Glomerular visceral epithelial cell (primary cell): ENCODE results near the gene CXCL3.
"Not testable (repeated sequence)": the region's sequence is repeated elsewhere in the genome, so short reads cannot be mapped to it uniquely, and the experiment has no call there.

ENCODE experiments used
- DNase-seq: peaks from one replicate; pipeline ENCODE4 v3.0.0-alpha.2; 2016; ENCODE audit errors: extremely low spot score

CXCL3 gene

DNA sequence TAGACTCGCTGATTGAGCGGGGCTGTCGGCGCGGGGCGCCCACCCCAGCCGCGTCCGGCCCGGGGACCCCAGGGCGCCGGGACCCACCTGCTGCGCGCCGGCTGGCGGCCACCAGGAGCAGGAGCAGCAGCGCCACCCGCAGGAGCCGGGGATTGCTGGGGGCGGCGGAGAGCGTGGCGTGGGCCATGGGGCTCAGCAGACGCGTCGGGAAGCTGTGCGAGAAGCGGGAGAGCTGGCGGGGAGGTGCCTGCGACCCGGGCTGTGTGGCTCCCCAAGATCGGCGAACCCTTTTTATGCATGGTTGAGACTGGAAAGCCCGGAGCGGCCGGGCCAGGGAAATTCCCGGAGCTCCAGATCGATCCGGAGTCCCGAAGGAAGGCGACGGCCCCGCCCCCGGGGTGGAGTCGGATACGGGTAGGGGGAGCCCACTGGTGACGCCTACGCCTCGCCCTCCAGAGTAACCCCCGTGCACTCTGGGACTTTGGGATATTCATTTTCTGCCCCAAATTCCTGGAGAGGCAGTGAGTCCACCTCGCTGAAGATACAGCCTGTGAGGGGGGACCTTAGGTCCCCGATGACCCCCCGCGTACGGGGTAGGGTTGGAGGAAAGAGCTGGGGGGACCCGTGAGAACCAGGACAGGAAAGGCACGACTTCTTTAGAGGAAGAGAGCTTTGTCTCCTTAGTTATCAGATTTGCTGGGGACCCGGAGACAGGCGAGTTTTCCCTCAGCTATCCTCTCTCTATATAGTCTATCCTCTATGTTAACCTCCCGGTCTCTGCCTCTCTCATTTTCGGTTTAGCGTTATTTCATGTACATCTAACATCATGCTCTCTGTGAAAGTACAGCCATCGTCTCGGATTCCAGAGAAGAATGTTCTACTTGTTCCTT lies at the start of gene CXCL3:
CXCL3 (minus strand) TSS at position 265 of the 890 bp plus-strand sequence; CDS start at position 187, 78 bp downstream.
- DNase-seq, result peak; percentile 77

DNA sequence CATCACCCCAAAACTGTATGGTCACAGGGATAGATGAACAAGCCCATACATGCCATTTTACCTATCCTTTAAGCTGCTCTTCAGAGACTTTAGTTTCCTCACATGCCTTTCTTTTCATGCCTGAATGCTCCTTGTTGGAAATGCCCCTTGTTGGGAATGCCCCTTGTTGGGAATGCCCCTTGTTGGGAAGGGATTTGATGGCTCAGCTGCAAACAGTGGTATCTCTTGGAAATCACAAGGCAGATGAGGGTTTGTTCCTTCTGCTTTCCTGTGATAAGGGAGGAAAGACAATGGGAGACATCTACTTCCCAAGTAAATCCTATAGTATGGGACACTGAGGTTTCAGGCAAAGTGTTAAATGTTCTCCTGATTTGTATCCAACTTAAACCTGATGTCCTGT lies 49.0 kb upstream of the CXCL3 start:
- DNase-seq, result peak; percentile 47

DNA sequence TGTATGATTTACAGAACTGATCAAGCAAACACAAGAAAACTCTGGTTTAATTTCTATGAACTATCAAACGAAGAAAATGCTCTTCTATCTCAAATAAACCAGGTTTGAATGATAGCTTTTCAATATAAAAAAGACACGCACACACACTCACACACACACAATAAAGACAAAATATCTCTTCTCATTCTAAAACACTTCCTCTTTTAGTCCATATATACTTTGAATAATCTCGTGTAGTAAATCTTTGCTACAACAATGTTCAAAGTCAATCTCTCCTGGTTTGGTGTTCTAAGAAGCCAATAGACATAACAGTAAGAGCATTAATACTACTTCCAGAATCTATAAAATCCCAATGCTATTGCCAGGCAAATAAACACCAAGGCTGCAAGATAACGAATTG lies 47.2 kb upstream of the CXCL3 start:
- no peak for DNase-seq

DNA sequence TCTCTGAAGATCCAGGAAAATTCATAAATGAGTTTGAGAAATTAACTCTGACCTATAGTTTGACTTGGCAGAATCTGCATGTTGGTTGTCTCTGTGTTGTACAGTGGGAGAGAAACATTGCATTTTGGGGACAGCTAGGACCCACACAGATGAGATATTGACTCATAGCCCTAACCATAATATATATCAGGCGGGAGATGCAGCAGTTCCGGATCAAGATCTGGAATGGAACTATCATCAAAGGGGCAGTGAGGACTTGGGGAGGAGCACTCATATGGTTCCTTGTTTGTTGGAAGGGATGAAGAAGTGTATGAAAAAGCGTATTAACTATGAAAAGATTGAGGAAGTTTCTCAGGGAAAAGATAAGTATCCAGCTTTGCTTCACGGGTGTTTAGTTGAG lies 46.5 kb upstream of the CXCL3 start:
- DNase-seq, result no peak

DNA sequence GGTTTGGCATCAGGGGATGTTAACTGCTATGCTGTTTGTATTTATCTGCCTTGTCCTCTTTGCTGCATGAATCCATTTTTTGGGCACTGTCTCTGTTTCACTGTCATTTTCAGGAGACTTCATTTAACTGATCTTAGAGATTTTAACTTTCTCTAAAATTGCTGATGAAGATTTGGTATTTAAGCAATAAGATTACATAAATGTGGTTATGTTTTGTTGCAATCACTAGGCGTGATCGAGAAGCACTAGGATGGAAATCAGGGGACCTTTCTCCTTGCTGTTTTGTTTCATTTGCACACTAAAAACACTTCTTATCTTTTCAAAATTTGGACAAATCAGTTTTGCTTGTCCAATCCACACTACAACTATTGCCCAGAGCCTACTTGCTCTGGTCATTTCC lies 45.1 kb upstream of the CXCL3 start:
- DNase-seq, result no peak

DNA sequence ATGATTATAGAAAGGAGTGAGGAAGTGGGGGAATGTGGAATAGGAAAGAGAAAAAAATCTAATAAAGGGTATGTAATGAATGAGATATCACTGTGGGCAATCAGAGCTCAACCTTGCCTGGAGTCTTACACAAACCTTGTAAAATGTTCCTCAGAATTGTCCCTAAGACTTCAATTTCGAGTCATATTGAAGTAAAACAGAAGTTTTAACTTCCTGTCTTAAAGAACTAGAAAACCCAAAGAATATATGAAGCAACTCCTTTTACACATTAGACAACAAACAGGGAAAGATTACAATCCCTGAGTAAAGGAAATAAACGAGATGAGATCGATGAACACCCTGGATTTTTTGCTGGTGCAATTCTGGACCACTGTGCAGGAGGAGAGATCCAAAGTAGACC lies 42.5 kb upstream of the CXCL3 start:
- DNase-seq, result no peak

DNA sequence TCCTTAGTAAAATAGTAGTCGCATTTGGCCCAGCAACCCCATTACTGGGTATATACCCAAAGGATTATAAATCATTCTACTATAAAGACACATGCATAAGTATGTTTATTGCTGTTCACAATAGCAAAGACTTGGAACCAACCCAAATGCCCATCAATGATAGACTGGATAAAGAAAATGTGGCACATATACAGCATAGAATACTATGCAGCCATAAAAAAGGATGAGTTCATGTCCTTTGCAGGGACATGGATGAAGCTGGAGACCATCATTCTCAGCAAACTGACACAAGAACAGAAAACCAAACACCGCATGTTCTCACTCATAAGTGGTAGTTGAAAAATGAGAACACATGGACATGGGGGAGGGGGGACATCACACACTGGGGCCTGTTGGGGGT lies 41.9 kb upstream of the CXCL3 start:
- DNase-seq, result not testable (repeated sequence)

DNA sequence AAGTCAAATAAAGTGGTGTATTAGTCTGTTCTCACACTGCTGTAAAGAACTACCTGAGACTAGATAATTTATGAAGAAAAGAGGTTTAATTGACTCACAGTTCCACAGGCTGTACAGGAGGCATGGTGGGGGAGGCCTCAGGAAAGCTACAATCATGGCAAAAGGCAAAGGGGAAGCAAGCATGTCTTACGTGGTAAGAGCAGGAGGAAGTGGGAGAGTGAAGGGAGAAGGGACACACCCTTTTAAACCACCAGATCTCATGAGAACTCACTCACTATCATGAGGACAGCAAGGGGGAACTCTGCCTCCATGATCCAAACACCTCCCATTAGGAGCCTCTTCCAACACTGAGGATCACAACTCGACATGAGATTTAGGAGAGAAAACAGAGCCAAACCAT lies 40.5 kb upstream of the CXCL3 start:
- not testable (repeated sequence) for DNase-seq

DNA sequence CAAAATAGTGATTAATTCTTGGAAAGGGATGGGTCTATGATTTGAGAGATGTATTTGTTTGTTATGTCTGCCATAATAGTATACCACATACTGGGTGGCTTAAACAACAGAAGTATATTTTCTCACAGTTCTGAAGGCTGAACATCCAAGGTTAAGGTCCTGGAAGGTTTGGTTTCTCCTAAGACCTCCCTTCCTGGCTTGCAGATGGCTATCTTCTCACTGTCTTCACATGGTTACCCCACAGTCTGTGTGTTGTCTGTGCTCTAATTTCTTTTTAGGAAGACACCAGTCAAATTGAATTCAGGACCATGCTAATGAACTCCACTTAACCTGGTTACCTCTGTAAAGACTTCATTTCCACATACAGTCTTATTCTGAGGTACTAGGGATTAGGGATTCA lies 34.9 kb upstream of the CXCL3 start:
- no peak for DNase-seq

DNA sequence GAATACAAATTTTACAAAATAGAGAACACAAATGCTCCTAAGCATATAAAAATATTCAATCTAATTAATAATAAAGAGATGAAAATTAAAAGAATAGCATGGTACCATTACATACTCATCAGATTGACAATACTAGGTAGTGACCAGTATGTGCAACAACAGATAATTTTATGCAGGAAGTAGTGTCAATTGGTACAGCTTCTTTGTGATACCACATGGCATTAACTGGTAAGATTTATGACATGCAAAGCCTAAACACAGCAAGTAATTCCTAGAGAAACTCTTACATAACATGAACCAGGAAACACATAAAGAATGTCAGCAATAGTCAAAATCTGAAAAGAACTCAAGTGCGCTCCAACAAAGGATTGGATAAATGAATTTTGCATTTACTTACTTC lies 34.2 kb upstream of the CXCL3 start:
- no peak for DNase-seq

DNA sequence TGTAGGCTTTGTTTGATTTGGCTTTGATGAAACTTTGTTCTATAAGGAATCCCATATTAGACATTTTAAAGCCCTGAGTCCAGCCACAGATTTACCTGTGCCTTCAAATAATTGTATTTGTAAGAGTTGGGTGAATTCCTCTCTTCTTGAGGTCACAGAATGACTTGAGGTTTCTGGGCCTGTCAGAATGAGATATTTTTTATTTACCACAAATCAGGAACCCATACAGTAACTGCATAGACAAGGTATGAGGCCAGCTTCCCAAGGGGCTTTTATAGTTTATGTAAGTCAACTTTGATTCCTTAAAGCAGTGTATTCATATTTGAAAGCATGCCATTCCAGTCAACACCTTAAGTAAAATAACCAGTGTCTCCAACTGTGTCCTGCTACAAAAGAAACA lies 29.1 kb upstream of the CXCL3 start:
- DNase-seq, result no peak

DNA sequence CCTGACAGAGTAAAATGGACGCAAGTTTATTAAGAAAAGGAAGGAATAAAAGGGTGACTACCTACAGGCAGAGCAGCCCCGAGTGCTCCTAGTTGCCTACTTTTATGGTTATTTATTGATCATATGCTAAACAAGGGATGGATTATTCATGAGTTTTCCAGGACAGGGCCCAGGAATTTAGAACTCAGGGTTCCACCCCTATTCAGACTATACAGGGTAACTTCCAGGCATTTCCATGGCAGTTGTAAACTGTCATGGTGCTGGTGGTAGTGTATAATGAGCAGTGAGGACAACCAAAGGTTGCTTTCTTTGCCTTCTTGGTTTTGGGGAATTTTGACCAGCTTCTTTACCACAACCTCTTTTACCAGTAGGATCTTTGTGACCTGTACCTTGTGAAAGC lies 27.7 kb upstream of the CXCL3 start:
- no peak for DNase-seq

DNA sequence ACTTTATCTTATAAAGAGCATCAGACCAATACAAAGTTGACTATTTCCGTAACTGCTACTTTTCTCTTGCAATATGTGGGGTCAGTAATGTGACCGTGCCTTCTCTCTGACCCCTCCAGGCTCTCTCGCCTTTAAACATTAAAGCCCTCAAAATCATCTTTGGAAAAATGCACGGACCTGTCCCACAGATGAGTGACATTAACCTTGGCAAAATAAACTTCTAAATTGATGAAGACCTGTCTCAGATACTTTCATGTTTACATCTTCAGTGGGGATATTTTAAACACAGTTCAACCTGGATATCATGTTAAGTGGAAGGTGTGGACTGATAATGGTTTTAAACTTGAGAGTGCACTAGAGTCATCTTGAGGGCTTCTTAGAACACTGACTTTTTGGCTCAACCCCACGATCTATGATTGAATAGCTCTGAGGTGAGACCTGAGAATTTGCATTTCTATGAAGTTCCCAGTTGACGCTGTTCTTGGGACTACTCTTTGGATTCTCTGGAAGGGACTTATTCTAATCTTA lies 26.7 kb upstream of the CXCL3 start:
- DNase-seq, result no peak

DNA sequence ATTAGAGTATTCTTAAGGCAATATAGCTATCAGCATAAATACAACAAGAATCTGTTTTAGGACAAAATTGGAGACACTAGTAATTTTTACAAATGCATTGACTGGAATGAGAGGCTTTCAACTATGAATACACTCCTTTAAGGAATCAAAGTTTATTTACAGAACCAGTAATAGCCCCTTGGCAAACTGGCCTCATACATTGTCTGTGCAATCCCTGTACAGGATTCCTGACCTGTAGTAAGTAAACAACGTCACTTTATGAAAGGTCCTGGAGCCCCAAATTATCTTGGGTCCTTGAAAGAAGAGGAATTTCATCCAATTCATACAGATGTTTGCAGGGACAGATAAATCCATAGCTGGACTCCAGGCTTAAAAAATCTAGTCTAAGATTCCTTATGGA lies 25.4 kb upstream of the CXCL3 start:
- no peak for DNase-seq

DNA sequence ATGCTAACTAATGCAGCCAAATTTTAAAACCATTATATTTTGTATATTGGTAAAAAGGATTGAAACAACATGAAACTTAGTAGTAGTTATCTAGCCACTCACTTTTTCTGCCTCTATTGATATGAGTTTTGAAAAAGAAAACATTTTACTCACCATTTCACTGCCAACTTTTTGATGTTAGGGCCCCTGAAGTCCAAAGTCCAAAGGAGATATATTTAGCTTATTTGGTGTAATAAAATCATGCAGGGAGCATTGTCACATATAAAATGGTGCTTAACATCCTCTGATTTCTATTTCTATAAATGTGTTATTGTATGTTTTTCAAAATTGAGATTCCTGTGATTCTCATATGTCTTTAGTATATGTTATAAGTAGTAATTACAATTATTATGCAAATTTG lies 24.5 kb upstream of the CXCL3 start:
- DNase-seq, result no peak

DNA sequence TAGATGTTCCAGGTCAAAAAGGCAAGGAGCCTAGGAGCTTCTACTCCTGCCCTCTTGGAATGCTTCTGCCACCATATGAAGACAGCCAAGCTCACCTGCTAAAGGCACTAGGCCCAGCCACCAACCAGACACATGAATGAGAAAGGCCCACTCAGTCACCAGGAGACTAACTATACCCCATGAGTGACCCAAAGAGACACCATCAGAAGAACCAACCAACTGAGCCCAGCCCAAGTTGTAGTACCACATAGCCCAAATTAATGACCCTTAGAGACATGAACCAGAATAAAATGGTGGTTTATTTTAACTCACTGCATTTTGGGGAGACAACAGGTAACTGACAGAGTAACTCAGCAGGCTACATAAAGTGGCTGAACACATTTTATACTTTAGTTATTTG lies 22.9 kb upstream of the CXCL3 start:
- no peak for DNase-seq

DNA sequence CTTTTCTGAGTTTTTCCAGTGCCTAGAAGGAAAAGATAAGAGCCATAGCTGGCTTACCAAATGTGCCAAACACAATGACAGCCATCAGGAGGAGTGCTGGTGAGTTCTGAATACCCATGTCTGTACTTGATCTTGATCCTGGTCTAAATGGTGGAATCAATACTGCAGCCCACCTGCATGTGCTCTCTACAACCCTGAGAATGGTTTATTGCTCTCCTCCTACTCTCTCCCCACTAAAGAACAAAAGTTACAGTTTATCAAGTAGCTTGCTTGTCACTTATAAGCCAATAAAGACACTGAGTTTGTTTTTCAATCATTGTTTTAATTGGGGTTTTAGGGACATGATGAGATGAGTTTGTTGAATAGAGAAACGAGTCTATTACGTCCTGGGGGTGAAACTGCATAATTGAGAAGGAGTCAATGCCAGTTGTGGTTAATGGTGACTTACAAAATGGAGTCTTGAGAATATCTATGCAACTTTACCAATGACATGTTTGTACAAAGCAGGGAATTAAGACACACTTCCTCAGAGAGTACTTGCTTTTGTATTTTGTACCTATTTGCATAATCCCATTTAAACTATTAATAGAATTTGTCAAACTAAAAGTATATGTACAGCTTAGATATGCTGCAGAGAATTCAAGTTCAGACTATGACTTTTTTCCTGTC lies 20.8 kb upstream of the CXCL3 start:
- DNase-seq, result no peak

DNA sequence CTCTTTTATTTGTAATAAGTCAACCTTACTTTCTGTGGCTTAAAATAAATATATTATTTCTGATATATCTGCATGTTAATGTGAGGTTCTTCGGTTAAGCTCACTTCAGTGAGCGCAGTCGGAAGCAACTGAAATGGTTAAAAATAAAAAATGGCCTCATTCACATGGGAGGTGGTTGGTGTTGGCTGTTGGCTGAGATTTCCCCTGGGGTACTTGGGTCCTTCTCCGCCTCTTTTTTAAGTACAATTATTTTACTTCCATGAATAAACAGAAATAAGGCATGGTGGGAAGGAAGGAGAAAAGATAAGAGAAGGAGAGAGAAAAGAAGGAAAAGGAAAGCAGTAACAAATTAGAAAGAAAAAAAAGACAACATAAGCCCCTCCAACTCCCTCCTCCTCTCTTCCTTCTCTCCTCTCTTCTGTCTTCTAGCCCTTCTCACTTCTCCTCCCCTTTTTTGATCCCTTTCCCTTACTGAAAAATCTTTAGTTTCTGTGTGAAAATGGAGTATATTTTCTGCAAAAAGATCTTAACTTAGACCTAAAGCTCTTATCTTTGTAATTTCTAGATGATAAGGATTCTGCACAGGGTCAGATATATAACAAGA lies 19.7 kb upstream of the CXCL3 start:
- no peak for DNase-seq

DNA sequence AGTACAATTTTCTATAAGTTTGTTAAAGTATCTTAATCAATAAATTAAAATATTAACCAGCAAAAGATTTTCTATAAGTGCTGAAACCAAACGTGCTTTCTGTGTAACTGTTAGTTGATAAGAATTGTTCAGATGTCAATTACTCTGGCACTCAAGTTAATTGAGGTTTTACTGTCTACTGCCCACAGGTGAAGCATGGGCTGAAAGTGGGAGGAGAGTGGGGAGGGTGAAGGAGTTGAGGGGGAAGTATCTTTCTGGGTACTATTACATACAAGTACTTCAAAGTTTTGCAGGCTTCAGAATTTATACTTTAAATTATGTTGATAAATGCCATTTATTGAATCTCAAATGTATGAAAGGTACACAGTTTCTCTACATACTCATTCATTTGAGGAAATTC lies 19.1 kb upstream of the CXCL3 start:
- no peak for DNase-seq

DNA sequence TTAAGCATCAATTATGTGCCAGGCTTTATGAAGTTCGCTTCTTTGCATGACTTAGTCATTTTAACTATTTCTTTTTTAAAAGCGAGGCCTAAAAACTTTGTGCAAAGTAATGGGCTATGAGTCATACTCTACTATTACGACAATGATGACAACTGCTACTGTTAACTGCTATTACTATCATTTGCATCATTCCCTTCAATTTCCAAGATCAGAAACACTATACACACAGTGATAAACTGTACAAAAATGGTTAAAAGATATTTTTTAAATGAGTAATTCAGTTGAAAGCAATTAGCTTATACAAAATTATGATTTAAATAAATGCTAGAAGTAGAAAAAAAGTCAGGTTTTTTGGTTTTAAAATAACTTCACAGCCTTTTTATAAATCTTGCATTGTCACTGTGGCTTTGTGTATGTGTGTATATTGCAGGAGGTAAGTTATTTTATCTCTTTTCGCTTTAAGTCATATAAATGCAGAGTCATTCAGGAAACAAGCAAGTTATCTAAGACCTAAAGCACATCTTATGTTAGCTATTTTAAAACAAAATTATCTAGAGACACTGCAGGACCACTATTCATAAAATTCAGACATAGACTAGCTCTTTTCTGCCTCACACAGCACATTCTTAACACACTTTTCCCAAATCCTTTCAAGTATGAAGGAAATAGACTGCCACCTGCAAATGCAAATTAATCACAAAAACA lies 18.5 kb upstream of the CXCL3 start:
- no peak for DNase-seq

DNA sequence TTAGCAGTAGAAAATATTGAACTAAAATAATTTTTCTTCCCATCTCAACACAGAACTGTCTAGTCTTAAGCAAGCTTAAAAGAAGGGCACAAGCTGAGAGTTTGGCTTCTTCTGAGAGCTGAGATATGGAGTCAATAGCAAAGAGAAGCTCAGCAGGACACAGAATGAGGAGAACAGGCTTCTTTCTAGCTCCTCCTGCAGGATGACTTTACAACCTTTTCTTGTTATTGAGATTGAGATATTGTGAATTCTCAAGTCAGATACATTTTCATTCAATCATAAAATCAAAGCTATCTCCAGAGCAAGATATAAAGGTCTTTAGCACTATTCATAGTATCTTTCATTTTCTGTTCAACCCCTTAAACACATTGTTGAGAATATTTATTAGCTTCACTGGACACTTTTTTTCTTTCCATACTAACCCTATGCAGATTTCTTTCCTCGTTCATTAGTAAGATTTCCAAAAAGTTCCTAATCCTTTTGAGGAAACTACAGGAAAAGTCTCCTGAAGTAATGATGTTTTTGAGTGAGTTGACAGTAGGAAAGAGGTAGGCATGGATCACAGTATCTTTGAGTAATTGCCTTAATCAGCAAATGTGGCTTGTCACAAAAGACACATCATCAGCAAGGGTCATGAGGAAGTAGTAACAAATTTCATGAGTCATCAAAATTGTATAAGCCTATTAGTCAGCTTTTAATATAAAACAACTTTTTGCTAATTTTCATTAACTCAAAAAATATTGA lies 17.8 kb upstream of the CXCL3 start:
- DNase-seq, result no peak
